ENCODE data around the gene OR2T29.

The OR2T29 gene

DNA sequence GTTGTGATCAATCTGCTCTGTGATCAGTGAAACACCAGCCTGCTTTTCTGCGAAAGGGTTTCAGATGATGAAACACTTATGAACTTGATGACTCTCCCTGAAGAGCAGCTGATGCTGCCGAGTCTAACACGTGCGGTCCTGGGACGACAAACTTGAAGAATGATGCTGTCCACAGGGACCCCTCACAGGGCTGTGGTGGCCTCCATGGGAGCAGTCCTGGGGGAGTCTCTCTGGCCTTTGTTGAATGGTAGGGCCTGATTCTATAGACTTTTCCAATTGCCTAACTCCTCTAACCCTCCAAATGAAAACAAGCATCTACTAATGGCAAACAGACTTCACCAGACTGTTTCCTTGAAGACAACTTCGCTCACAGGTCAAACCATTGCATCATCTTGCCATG, 35.0 kb upstream of the OR2T29 start, which contains the start of gene OR2T10:
Gene OR2T10 (minus strand): TSS at position 112 of the 400 bp plus-strand sequence. CDS start 3,932 bp downstream, outside the sequence.
- Histone ChIP-seq H3K18ac (ENCODE audit: low read depth in 1 of 2, low read length in 2 of 2) (no peak within 1 kb of the TSS), H3K36me3 (ENCODE audit: control insufficient read depth in 1 of 2, insufficient read depth in 2 of 2, low read depth in 1 of 2, low read length in 2 of 2) (no peaks in the 10 kb centered on the region), H2AK5ac (ENCODE audit: low read length, severe bottlenecking) (no peak within 1 kb of the TSS), H3K4me3 (ENCODE audit: insufficient read depth in 1 of 2, low read depth in 1 of 2, low read length in 2 of 2) (no peak within 1 kb of the TSS), H2BK12ac (ENCODE audit: low read length in 2 of 2) (no peak within 1 kb of the TSS), H2BK15ac (ENCODE audit: low read depth, poor library complexity, severe bottlenecking) (no peak within 1 kb of the TSS), H2BK120ac (ENCODE audit: low read depth, low read length) (no peak within 1 kb of the TSS), H3K4me1 (ENCODE audit: control insufficient read depth, insufficient read depth, low read depth, low read length) (no peaks in the 10 kb centered on the region), H3K79me1 (replicated peaks; ENCODE audit: low read length, poor library complexity, severe bottlenecking) (no peaks in the 10 kb centered on the region), H3K14ac (ENCODE audit: low read length in 2 of 2) (no peak within 1 kb of the TSS), H4K91ac (ENCODE audit: low read length) (no peak within 1 kb of the TSS), H3K4me2 (ENCODE audit: low read length, poor library complexity, severe bottlenecking) (no peak within 1 kb of the TSS), H3K9me3 (ENCODE audit: control insufficient read depth, low read length) (peaks cover 3% of the 10 kb centered on the region), H3K27me3 (ENCODE audit: control insufficient read depth in 1 of 2, insufficient read depth in 1 of 2, low read length in 2 of 2) (no peaks in the 10 kb centered on the region), H2AFZ (ENCODE audit: low read depth, low read length) (no peak within 1 kb of the TSS), H3K27ac (ENCODE audit: low read length, poor library complexity, severe bottlenecking) (no peak within 1 kb of the TSS), H4K8ac (ENCODE audit: low read length) (no peak within 1 kb of the TSS), H3K23ac (ENCODE audit: low read length in 2 of 2) (no peak within 1 kb of the TSS), H2BK5ac (ENCODE audit: low read depth, low read length, poor library complexity, severe bottlenecking) (no peak within 1 kb of the TSS), H3K4ac (ENCODE audit: low read depth in 1 of 2, low read length in 2 of 2) (no peak within 1 kb of the TSS), H3K9ac (ENCODE audit: low read length) (no peak within 1 kb of the TSS)
- WGBS: 87% methylated on average over 5 of the region's 6 CpGs
- DNase-seq: no peak

DNA sequence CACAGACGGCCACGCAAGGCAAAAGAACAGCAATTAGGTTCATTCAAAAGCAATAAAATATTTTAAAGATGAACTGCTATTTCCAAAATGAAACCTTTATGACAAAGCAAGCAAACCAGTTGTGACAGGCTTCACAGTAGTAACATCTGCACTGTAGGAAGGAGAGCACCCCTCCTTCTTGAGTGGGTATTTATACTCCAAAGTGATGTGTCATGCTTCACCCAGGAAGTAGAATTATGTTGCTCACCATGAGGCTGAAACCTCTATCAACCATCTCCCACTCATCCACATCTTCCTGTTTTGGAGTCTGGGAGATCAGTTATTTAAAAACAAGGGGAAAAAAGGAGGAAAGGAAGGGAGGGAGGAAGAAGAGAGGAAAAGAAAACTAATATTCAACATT, 34.0 kb upstream of the OR2T29 start:
- Histone ChIP-seq H3K9ac (ENCODE audit: low read length) (no peak overlapping the region), H3K79me1 (replicated peaks; ENCODE audit: low read length, poor library complexity, severe bottlenecking) (no peaks in the 10 kb centered on the region), H3K36me3 (ENCODE audit: control insufficient read depth in 1 of 2, insufficient read depth in 2 of 2, low read depth in 1 of 2, low read length in 2 of 2) (no peaks in the 10 kb centered on the region), H2AK5ac (ENCODE audit: low read length, severe bottlenecking) (no peak overlapping the region), H3K4me3 (ENCODE audit: insufficient read depth in 1 of 2, low read depth in 1 of 2, low read length in 2 of 2) (no peak overlapping the region), H2BK12ac (ENCODE audit: low read length in 2 of 2) (no peak overlapping the region), H3K4ac (ENCODE audit: low read depth in 1 of 2, low read length in 2 of 2) (no peak overlapping the region), H3K27me3 (ENCODE audit: control insufficient read depth in 1 of 2, insufficient read depth in 1 of 2, low read length in 2 of 2) (no peaks in the 10 kb centered on the region), H2BK120ac (ENCODE audit: low read depth, low read length) (no peak overlapping the region), H3K23ac (ENCODE audit: low read length in 2 of 2) (no peak overlapping the region), H3K14ac (ENCODE audit: low read length in 2 of 2) (no peak overlapping the region), H3K4me2 (ENCODE audit: low read length, poor library complexity, severe bottlenecking) (no peak overlapping the region), H2BK5ac (ENCODE audit: low read depth, low read length, poor library complexity, severe bottlenecking) (no peak overlapping the region), H4K91ac (ENCODE audit: low read length) (no peak overlapping the region), H2AFZ (ENCODE audit: low read depth, low read length) (no peak overlapping the region), H2BK15ac (ENCODE audit: low read depth, poor library complexity, severe bottlenecking) (no peak overlapping the region), H3K9me3 (ENCODE audit: control insufficient read depth, low read length) (peaks cover 6% of the 10 kb centered on the region), H3K4me1 (ENCODE audit: control insufficient read depth, insufficient read depth, low read depth, low read length) (no peaks in the 10 kb centered on the region), H3K18ac (ENCODE audit: low read depth in 1 of 2, low read length in 2 of 2) (no peak overlapping the region), H4K8ac (ENCODE audit: low read length) (no peak overlapping the region), H3K27ac (ENCODE audit: low read length, poor library complexity, severe bottlenecking) (no peak overlapping the region)
- 83% methylated on average over 2 of the region's 2 CpGs for WGBS
- DNase-seq: no peak

DNA sequence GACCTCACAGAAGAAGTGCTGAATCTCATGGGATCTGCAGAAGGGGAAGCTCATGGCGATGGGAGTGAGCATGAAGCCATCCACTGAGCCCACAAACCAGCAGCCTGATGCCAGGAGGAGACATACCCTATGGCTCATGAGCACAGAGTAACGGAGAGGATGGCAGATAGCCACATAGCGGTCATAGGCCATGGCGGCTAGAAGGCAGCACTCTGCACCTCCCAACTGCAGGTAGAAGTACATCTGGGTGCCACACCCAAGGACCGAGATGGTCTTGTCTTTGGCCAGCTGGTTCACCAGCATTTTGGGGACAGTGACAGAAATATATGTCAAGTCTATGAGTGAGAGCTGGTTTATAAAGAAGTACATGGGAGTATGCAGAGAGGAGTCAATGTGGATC, 30.7 kb upstream of the OR2T29 start:
- no peak overlapping the region for H3K18ac ChIP-seq (ENCODE audit: low read depth in 1 of 2, low read length in 2 of 2)
- H4K8ac ChIP-seq (ENCODE audit: low read length): no peak overlapping the region
- H2BK15ac ChIP-seq (ENCODE audit: low read depth, poor library complexity, severe bottlenecking): no peak overlapping the region
- H2AFZ ChIP-seq (ENCODE audit: low read depth, low read length): no peak overlapping the region
- no peak overlapping the region for H3K14ac ChIP-seq (ENCODE audit: low read length in 2 of 2)
- no peak overlapping the region for H3K4me3 ChIP-seq (ENCODE audit: insufficient read depth in 1 of 2, low read depth in 1 of 2, low read length in 2 of 2)
- H3K79me1 ChIP-seq (replicated peaks; ENCODE audit: low read length, poor library complexity, severe bottlenecking): no peaks in the 10 kb centered on the region
- no peak overlapping the region for H3K4ac ChIP-seq (ENCODE audit: low read depth in 1 of 2, low read length in 2 of 2)
- no peak overlapping the region for H2BK12ac ChIP-seq (ENCODE audit: low read length in 2 of 2)
- H3K4me2 ChIP-seq (ENCODE audit: low read length, poor library complexity, severe bottlenecking): no peak overlapping the region
- no peaks in the 10 kb centered on the region for H3K27me3 ChIP-seq (ENCODE audit: control insufficient read depth in 1 of 2, insufficient read depth in 1 of 2, low read length in 2 of 2)
- H3K23ac ChIP-seq (ENCODE audit: low read length in 2 of 2): no peak overlapping the region
- H3K36me3 ChIP-seq (ENCODE audit: control insufficient read depth in 1 of 2, insufficient read depth in 2 of 2, low read depth in 1 of 2, low read length in 2 of 2): no peaks in the 10 kb centered on the region
- no peak for DNase-seq
- no peak overlapping the region for H2BK5ac ChIP-seq (ENCODE audit: low read depth, low read length, poor library complexity, severe bottlenecking)
- H2AK5ac ChIP-seq (ENCODE audit: low read length, severe bottlenecking): no peak overlapping the region
- no peak overlapping the region for H3K27ac ChIP-seq (ENCODE audit: low read length, poor library complexity, severe bottlenecking)
- peaks cover 12% of the 10 kb centered on the region for H3K9me3 ChIP-seq (ENCODE audit: control insufficient read depth, low read length)
- H3K4me1 ChIP-seq (ENCODE audit: control insufficient read depth, insufficient read depth, low read depth, low read length): no peaks in the 10 kb centered on the region
- H3K9ac ChIP-seq (ENCODE audit: low read length): no peak overlapping the region
- no peak overlapping the region for H4K91ac ChIP-seq (ENCODE audit: low read length)
- 68% methylated on average over 5 of the region's 5 CpGs for WGBS
- H2BK120ac ChIP-seq (ENCODE audit: low read depth, low read length): no peak overlapping the region

DNA sequence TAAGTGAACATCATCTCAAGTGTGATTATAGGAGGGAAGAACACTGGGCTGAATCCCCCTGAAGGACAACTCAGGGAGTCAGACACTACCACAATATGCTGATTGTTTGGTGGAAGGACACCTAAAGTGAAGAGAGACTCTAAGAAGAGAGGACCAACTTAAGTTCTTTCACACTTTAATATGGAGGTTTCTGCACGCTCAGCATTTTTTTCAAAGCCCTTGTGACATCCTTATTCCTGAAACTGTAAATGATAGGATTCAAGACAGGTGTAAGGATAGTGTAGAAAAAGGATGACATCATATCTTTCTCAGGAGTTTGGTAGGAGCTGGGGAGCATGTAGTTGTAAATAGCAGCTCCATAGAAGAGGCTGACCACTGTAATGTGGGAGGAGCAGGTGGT, 30.1 kb upstream of the OR2T29 start:
- no peak overlapping the region for H2BK12ac ChIP-seq (ENCODE audit: low read length in 2 of 2)
- H3K4ac ChIP-seq (ENCODE audit: low read depth in 1 of 2, low read length in 2 of 2): no peak overlapping the region
- no peak overlapping the region for H3K27ac ChIP-seq (ENCODE audit: low read length, poor library complexity, severe bottlenecking)
- no peak for DNase-seq
- H2AFZ ChIP-seq (ENCODE audit: low read depth, low read length): no peak overlapping the region
- no peak overlapping the region for H4K91ac ChIP-seq (ENCODE audit: low read length)
- H3K23ac ChIP-seq (ENCODE audit: low read length in 2 of 2): no peak overlapping the region
- no peak overlapping the region for H3K9ac ChIP-seq (ENCODE audit: low read length)
- no peak overlapping the region for H3K18ac ChIP-seq (ENCODE audit: low read depth in 1 of 2, low read length in 2 of 2)
- no peaks in the 10 kb centered on the region for H3K36me3 ChIP-seq (ENCODE audit: control insufficient read depth in 1 of 2, insufficient read depth in 2 of 2, low read depth in 1 of 2, low read length in 2 of 2)
- 60% methylated on average over 1 of the region's 1 CpG for WGBS
- H3K4me3 ChIP-seq (ENCODE audit: insufficient read depth in 1 of 2, low read depth in 1 of 2, low read length in 2 of 2): no peak overlapping the region
- H3K4me2 ChIP-seq (ENCODE audit: low read length, poor library complexity, severe bottlenecking): no peak overlapping the region
- peaks cover 12% of the 10 kb centered on the region for H3K9me3 ChIP-seq (ENCODE audit: control insufficient read depth, low read length)
- H2BK120ac ChIP-seq (ENCODE audit: low read depth, low read length): no peak overlapping the region
- no peak overlapping the region for H3K14ac ChIP-seq (ENCODE audit: low read length in 2 of 2)
- no peak overlapping the region for H2AK5ac ChIP-seq (ENCODE audit: low read length, severe bottlenecking)
- H4K8ac ChIP-seq (ENCODE audit: low read length): no peak overlapping the region
- H2BK5ac ChIP-seq (ENCODE audit: low read depth, low read length, poor library complexity, severe bottlenecking): no peak overlapping the region
- H3K27me3 ChIP-seq (ENCODE audit: control insufficient read depth in 1 of 2, insufficient read depth in 1 of 2, low read length in 2 of 2): no peaks in the 10 kb centered on the region
- H2BK15ac ChIP-seq (ENCODE audit: low read depth, poor library complexity, severe bottlenecking): no peak overlapping the region
- H3K4me1 ChIP-seq (ENCODE audit: control insufficient read depth, insufficient read depth, low read depth, low read length): no peaks in the 10 kb centered on the region
- H3K79me1 ChIP-seq (replicated peaks; ENCODE audit: low read length, poor library complexity, severe bottlenecking): no peaks in the 10 kb centered on the region

Data from mesenchymal stem cell (in vitro differentiated cells and primary cell).